Prostate gland (tissue), 2 donors: Measurements from ENCODE around the gene C19orf33.

Experiments used
- CTCF ChIP-seq, 4 experiments: fragments of 200-600 bp in 2 of 4; fragments of 450-650 bp in 2 of 4; sonication (generic) in 2 of 4; IDR thresholded peaks; 1 replicate in 3 of 4; 2 replicates in 1 of 4; pipeline ENCODE4 v1.5.1; 2016 to 2019; ENCODE audit warnings: antibody characterized with exemption in 4 of 4, mild to moderate bottlenecking in 2 of 4, moderate library complexity in 2 of 4
- POLR2AphosphoS5 ChIP-seq: sonication (generic); formaldehyde crosslinking; IDR thresholded peaks from one replicate; pipeline ENCODE4 v1.6.1; 2017; ENCODE audit warnings: antibody characterized with exemption

DNA sequence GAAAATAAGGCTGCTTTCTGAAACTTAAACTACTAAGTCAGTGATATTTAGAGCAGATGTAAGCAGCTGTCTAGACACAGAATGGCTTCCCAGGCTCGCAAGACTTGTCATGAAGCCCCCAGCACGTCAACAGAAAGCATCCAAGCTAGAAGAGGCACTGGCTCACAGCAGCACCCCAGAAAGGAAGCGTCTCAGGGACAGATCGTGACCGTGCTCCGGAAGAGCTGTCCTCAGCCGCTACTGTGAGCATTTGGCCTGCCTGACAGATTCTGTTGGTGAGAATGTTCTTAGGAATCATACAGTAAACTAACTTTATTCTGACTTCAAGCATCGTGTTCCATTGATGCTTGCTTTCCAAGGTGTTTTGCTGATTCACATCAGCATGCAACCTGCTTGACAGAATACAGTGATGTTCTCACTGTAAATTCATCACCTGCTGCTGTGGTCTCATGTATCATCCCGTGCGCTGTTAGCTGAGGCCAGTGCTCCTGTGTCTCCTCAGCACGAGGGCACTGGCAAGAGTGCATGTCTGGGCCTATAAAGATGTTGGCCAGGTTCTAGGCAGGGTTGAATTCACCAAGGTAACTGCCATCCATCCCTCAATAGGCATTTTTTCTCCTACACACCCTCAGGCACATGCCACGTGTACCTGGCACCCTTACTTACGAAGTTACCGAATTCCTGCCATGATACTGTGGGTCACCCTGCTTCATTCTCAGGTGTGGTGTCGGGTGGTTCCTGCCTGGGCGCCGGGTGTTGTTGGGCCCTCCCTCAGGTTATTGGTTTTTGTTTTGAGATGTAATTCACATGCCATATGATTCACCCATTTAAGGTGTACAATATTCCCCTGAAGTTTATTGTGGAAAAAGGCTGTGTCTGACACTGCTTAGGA is 23.8 kb upstream of the C19orf33 start:
- TF ChIP-seq POLR2AphosphoS5 (no peak), CTCF (IDR thresholded peaks at IDR 0.05) (no peak)
